Hepatic stellate cell (primary cell): ENCODE data around the gene FGFBP2.

ENCODE experiments used
- DNase-seq: peaks from one replicate; pipeline ENCODE4 v3.0.0; 2011; ENCODE audit warnings: low spot score

The FGFBP2 gene, protein sequence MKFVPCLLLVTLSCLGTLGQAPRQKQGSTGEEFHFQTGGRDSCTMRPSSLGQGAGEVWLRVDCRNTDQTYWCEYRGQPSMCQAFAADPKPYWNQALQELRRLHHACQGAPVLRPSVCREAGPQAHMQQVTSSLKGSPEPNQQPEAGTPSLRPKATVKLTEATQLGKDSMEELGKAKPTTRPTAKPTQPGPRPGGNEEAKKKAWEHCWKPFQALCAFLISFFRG

GRCh38 chr4:15963001-15963451 is at the start of gene FGFBP2:
TSS of gene FGFBP2 (minus strand) at chr4:15963175. CDS start at chr4:15963129, 46 bp downstream.
- peak; percentile 29 for DNase-seq

GRCh38 chr4:16011173-16011572 is 48.2 kb upstream of the FGFBP2 start:
- no peak for DNase-seq

- no peak for DNase-seq
These were observed 46.2 kb upstream of the FGFBP2 start for GRCh38 chr4:16009153-16009552.

- no peak for DNase-seq
These were observed 44.6 kb upstream of the FGFBP2 start for GRCh38 chr4:16007471-16008095.

DNA sequence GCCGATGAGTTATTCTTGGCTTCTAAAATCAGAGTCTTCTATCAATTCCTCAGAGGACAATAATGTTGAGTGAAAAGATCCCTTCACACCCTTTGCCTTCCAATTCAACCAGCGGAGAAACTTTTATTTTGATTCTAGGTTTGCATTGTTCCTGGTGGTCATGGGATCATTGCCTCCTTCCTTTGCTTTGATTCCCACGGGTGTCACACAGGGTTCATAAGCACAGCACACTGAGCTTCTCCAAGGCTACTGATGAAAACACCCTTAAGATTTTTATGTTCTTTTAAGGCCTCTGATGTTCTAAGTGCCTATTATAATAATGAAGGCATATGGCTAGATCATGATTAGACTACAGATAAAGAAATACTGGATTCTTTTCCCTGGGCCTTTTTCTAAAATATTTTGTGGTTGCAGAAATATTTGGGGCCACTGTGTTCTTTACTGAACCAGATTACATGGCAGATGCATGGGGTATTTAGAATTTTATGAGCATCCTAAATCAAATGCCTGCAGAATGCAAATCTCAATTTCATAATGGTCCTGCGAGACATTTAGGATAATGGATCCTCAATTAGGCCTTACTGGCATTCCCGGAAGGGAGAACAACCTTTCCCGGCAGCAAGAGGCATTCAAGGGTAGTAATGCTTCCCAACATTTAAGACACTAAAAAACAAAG is 43.9 kb upstream of the FGFBP2 start:
- DNase-seq = no peak

GRCh38 chr4:16005676-16006075 is 42.7 kb upstream of the FGFBP2 start:
- no peak for DNase-seq

- DNase-seq = peak; percentile 72
These were observed 38.5 kb upstream of the FGFBP2 start for GRCh38 chr4:16001484-16001858.

- no peak for DNase-seq
These were observed 37.9 kb upstream of the FGFBP2 start for GRCh38 chr4:16000708-16001483.

GRCh38 chr4:15996773-15997172 is 33.8 kb upstream of the FGFBP2 start:
- peak; percentile 12 for DNase-seq

GRCh38 chr4:15995826-15996225 is 32.9 kb upstream of the FGFBP2 start:
- no peak for DNase-seq

GRCh38 chr4:15992167-15992485 is 29.2 kb upstream of the FGFBP2 start:
- no peak for DNase-seq

DNA sequence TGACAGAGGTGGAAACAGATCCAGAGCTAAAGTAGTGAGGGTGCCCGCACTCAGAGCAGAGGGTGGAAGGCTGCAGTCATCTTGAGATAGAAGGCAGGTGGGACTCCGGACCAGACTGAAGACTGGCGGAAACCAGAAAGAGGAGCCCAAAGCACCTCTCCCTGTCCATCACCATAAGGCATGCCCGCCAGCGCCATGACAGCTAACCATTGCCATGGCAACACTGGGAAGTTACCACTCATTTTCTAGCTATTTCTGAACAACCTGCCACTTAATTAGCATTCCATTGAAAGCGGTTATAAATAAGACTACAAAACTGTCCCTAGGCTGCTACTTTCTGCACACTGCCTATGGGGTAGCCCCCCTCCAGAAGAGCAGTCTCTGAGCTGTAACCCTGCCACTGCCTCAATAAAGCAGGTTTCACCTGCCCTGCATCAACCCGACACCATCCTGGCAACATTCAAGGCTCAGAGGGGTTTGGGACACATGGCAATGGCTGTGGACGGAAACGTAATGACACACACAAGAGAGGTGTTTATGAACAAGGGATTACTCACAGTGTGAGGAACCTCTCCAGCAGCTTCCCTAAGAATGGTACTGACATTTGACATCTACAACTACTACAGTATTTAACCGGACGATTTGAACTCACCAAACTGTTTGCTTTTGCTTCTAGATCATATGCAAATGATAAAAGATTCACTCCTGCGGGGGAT is 27.8 kb upstream of the FGFBP2 start:
- no peak for DNase-seq

GRCh38 chr4:15989424-15989823 is 26.4 kb upstream of the FGFBP2 start:
- DNase-seq = no peak

GRCh38 chr4:15988222-15988621 is 25.2 kb upstream of the FGFBP2 start:
- no peak for DNase-seq

DNA sequence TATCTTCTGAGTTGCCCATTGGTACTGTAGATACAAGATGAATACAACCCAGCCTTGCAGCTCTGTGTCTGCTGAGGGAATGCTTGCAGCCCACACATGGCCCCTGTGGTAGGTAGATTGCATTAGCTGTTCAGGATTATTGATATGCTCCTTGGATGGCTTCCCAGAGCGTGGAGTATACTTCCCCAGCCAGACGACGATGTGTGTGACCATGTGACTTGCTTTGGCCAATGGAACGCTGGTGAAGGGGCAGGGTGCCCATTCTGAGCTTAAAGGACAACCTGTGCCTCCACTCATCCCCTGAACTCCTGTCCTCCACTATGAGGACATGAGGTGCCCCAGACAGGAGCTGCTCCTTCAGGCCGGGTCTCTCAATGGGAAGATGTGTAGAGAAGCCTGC is 23.9 kb upstream of the FGFBP2 start:
- DNase-seq = no peak

GRCh38 chr4:15983610-15984009 is 20.6 kb upstream of the FGFBP2 start:
- no peak for DNase-seq

GRCh38 chr4:15982842-15983524 is 20.0 kb upstream of the FGFBP2 start:
- no peak for DNase-seq

- DNase-seq = no peak
These were observed 13.8 kb upstream of the FGFBP2 start for GRCh38 chr4:15976456-15977447.

GRCh38 chr4:15971068-15971801 is 8.3 kb upstream of the FGFBP2 start:
- DNase-seq = no peak
